ENCODE data around the gene SPTAN1.

SPTAN1 gene

GRCh38 chr9:128554155-128554862 lies 1.9 kb downstream of the SPTAN1 start:
- Histone ChIP-seq H3K27me3 (no peaks in the 10 kb centered on the region), H3K4me3 (ENCODE audit: low read depth in 1 of 2, low read length in 1 of 2) (no peak overlapping the region), H3K4me1 (ENCODE audit: control insufficient read depth in 1 of 2, insufficient read depth in 1 of 2, low read depth in 1 of 2, low read length in 1 of 2) (peaks cover 22 to 30% of the 10 kb centered on the region in 2 experiments), H3K9me3 (no peaks in the 10 kb centered on the region), H3K36me3 (no peaks in the 10 kb centered on the region), H3K27ac (no peak overlapping the region)
- TF ChIP-seq CTCF (IDR thresholded peaks at IDR 0.05), result no peak

GRCh38 chr9:128555180-128555721 lies 2.9 kb downstream of the SPTAN1 start:
- Histone ChIP-seq H3K27me3 (no peaks in the 10 kb centered on the region), H3K27ac (no peak overlapping the region), H3K4me1 (ENCODE audit: control insufficient read depth in 1 of 2, insufficient read depth in 1 of 2, low read depth in 1 of 2, low read length in 1 of 2) (peaks cover 22 to 25% of the 10 kb centered on the region in 2 experiments), H3K9me3 (no peaks in the 10 kb centered on the region), H3K36me3 (no peaks in the 10 kb centered on the region), H3K4me3 (ENCODE audit: low read depth in 1 of 2, low read length in 1 of 2) (no peak overlapping the region)
- TF ChIP-seq CTCF (IDR thresholded peaks at IDR 0.05), result no peak

- no peaks in the 10 kb centered on the region for H3K9me3 ChIP-seq
- H3K27me3 ChIP-seq, result no peaks in the 10 kb centered on the region
- TF ChIP-seq CTCF (IDR thresholded peaks at IDR 0.05), result no peak
- peaks cover 22 to 25% of the 10 kb centered on the region in 2 experiments for H3K4me1 ChIP-seq (ENCODE audit: control insufficient read depth in 1 of 2, insufficient read depth in 1 of 2, low read depth in 1 of 2, low read length in 1 of 2)
- H3K27ac ChIP-seq, result no peak overlapping the region
- H3K4me3 ChIP-seq (ENCODE audit: low read depth in 1 of 2, low read length in 1 of 2), result no peak overlapping the region
- no peaks in the 10 kb centered on the region for H3K36me3 ChIP-seq
Measured at GRCh38 chr9:128556276-128556675, 3.9 kb downstream of the SPTAN1 start.

GRCh38 chr9:128556926-128557634 lies 4.7 kb downstream of the SPTAN1 start:
- peaks cover 17 to 22% of the 10 kb centered on the region in 2 experiments for H3K4me1 ChIP-seq (ENCODE audit: control insufficient read depth in 1 of 2, insufficient read depth in 1 of 2, low read depth in 1 of 2, low read length in 1 of 2)
- H3K4me3 ChIP-seq (ENCODE audit: low read depth in 1 of 2, low read length in 1 of 2), result no peak overlapping the region
- no peak for TF ChIP-seq CTCF (IDR thresholded peaks at IDR 0.05)
- no peak overlapping the region for H3K27ac ChIP-seq
- H3K36me3 ChIP-seq, result no peaks in the 10 kb centered on the region
- no peaks in the 10 kb centered on the region for H3K9me3 ChIP-seq
- no peaks in the 10 kb centered on the region for H3K27me3 ChIP-seq

- no peaks in the 10 kb centered on the region for H3K36me3 ChIP-seq
- no peak for TF ChIP-seq CTCF (IDR thresholded peaks at IDR 0.05)
- peaks cover 9 to 14% of the 10 kb centered on the region in 2 experiments for H3K4me1 ChIP-seq (ENCODE audit: control insufficient read depth in 1 of 2, insufficient read depth in 1 of 2, low read depth in 1 of 2, low read length in 1 of 2)
- no peaks in the 10 kb centered on the region for H3K27me3 ChIP-seq
- H3K9me3 ChIP-seq, result no peaks in the 10 kb centered on the region
- H3K4me3 ChIP-seq (ENCODE audit: low read depth in 1 of 2, low read length in 1 of 2), result no peak overlapping the region
- no peak overlapping the region for H3K27ac ChIP-seq
Measured at GRCh38 chr9:128558431-128559310, 6.3 kb downstream of the SPTAN1 start.

Data from neutrophil (primary cell).